Effector memory CD8-positive, alpha-beta T cell (primary cell): ENCODE results near the gene PIK3AP1.

Experiments
- ATAC-seq: fragments of 150-1000 bp; cut with Tn5 transposase; replicated peaks from 2 replicates; pipeline ENCODE4 v1.10.0; 2021; ENCODE audit warnings: mild to moderate bottlenecking, moderate library complexity
- DNase-seq, 3 experiments: peaks; one replicate each; pipeline ENCODE4 v3.0.0; 2021
- H3K27ac Mint-ChIP-seq, 2 donors: one replicate each; pipeline ENCODE4 v1.8.0; 2022; ENCODE audit warnings: mild to moderate bottlenecking in 2 of 2, mixed read lengths in 2 of 2, moderate library complexity in 2 of 2
- H3K27me3 Mint-ChIP-seq, 2 donors: one replicate each; pipeline ENCODE4 v1.8.0; 2022; ENCODE audit warnings: mixed read lengths in 2 of 2
- H3K36me3 Mint-ChIP-seq: one replicate; pipeline ENCODE4 v1.8.0; 2022; ENCODE audit warnings: mild to moderate bottlenecking, moderate library complexity, mixed read lengths; ENCODE audit not compliant: insufficient read depth
- H3K4me1 Mint-ChIP-seq, 2 donors: one replicate each; pipeline ENCODE4 v1.8.0; 2022; ENCODE audit warnings: low read depth in 2 of 2, mixed read lengths in 2 of 2
- H3K4me3 Mint-ChIP-seq, 2 donors: one replicate each; pipeline ENCODE4 v1.8.0; 2022; ENCODE audit warnings: mild to moderate bottlenecking in 2 of 2, mixed read lengths in 2 of 2, moderate library complexity in 2 of 2
- H3K9me3 Mint-ChIP-seq, 2 donors: one replicate each; pipeline ENCODE4 v1.8.0; 2022; ENCODE audit warnings: mixed read lengths in 2 of 2

Gene PIK3AP1

GRCh38 chr10:96612055-96612830 lies 108.1 kb downstream of the PIK3AP1 start:
- Mint-ChIP-seq H3K36me3 (peaks cover 23% of the 10 kb centered on the region), H3K9me3 (no peaks in the 10 kb centered on the region), H3K4me3 (no peak overlapping the region), H3K4me1 (peaks cover 11 to 12% of the 10 kb centered on the region in 2 donors), H3K27ac (peak overlapping the region; percentile 7 to 44), H3K27me3 (no peaks in the 10 kb centered on the region)
- ATAC-seq (no peak), DNase-seq (no peak)

- Mint-ChIP-seq H3K27me3 (no peaks in the 10 kb centered on the region), H3K4me1 (peaks cover 11 to 12% of the 10 kb centered on the region in 2 donors), H3K27ac (peak overlapping the region; percentile 79 to 83), H3K36me3 (peaks cover 19% of the 10 kb centered on the region), H3K9me3 (no peaks in the 10 kb centered on the region), H3K4me3 (peak overlapping the region in 1 of 2 donors; percentile 24)
- DNase-seq = peak in 1 of 3 experiments; percentile 19
- ATAC-seq = peak; percentile 97
Observed at GRCh38 chr10:96610817-96611216, 109.5 kb downstream of the PIK3AP1 start.

GRCh38 chr10:96609510-96609909 lies 110.8 kb downstream of the PIK3AP1 start:
- ATAC-seq (no peak), DNase-seq (no peak)
- Mint-ChIP-seq H3K9me3 (no peaks in the 10 kb centered on the region), H3K4me3 (no peak overlapping the region), H3K4me1 (peaks cover 10 to 11% of the 10 kb centered on the region in 2 donors), H3K27ac (peak overlapping the region; percentile 79 to 83), H3K27me3 (no peaks in the 10 kb centered on the region), H3K36me3 (peaks cover 14% of the 10 kb centered on the region)

- ATAC-seq (no peak), DNase-seq (no peak)
- Mint-ChIP-seq H3K4me3 (no peak overlapping the region), H3K36me3 (peaks cover 13% of the 10 kb centered on the region), H3K27ac (peak overlapping the region in 1 of 2 donors; percentile 83), H3K27me3 (no peaks in the 10 kb centered on the region), H3K4me1 (peaks cover 10 to 11% of the 10 kb centered on the region in 2 donors), H3K9me3 (no peaks in the 10 kb centered on the region)
Observed at GRCh38 chr10:96608805-96609204, 111.5 kb downstream of the PIK3AP1 start.

- H3K27ac Mint-ChIP-seq = no peak overlapping the region
- peaks cover 18% of the 10 kb centered on the region for H3K36me3 Mint-ChIP-seq
- no peak for DNase-seq
- no peaks in the 10 kb centered on the region for H3K27me3 Mint-ChIP-seq
- ATAC-seq = no peak
- H3K4me3 Mint-ChIP-seq = no peak overlapping the region
- no peaks in the 10 kb centered on the region for H3K9me3 Mint-ChIP-seq
- peaks cover 10 to 11% of the 10 kb centered on the region in 2 donors for H3K4me1 Mint-ChIP-seq
Observed at GRCh38 chr10:96608262-96608661, 112.1 kb downstream of the PIK3AP1 start.

GRCh38 chr10:96606946-96607345 lies 113.4 kb downstream of the PIK3AP1 start:
- ATAC-seq (no peak), DNase-seq (no peak)
- H3K27me3 Mint-ChIP-seq = no peaks in the 10 kb centered on the region
- H3K36me3 Mint-ChIP-seq = peaks cover 26% of the 10 kb centered on the region
- H3K4me1 Mint-ChIP-seq = peaks cover 10 to 11% of the 10 kb centered on the region in 2 donors
- H3K4me3 Mint-ChIP-seq = no peak overlapping the region
- peak overlapping the region in 1 of 2 donors; percentile 45 for H3K27ac Mint-ChIP-seq
- no peaks in the 10 kb centered on the region for H3K9me3 Mint-ChIP-seq

- H3K9me3 Mint-ChIP-seq = no peaks in the 10 kb centered on the region
- ATAC-seq (no peak), DNase-seq (no peak)
- no peaks in the 10 kb centered on the region for H3K27me3 Mint-ChIP-seq
- H3K4me1 Mint-ChIP-seq = peaks cover 10 to 11% of the 10 kb centered on the region in 2 donors
- peaks cover 28% of the 10 kb centered on the region for H3K36me3 Mint-ChIP-seq
- no peak overlapping the region for H3K4me3 Mint-ChIP-seq
- H3K27ac Mint-ChIP-seq = peak overlapping the region in 1 of 2 donors; percentile 45
Observed at GRCh38 chr10:96606216-96606615, 114.1 kb downstream of the PIK3AP1 start.

GRCh38 chr10:96600337-96600736 lies 120.0 kb downstream of the PIK3AP1 start:
- Mint-ChIP-seq H3K36me3 (peaks cover 19% of the 10 kb centered on the region), H3K27me3 (no peaks in the 10 kb centered on the region), H3K4me3 (no peak overlapping the region), H3K27ac (no peak overlapping the region), H3K4me1 (peaks cover 0 to 3% of the 10 kb centered on the region in 2 donors), H3K9me3 (no peaks in the 10 kb centered on the region)
- DNase-seq = no peak
- ATAC-seq = no peak

GRCh38 chr10:96598846-96599245 lies 121.5 kb downstream of the PIK3AP1 start:
- peaks cover 0 to 3% of the 10 kb centered on the region in 2 donors for H3K4me1 Mint-ChIP-seq
- ATAC-seq = no peak
- H3K27ac Mint-ChIP-seq = no peak overlapping the region

GRCh38 chr10:96596422-96597407 lies 123.6 kb downstream of the PIK3AP1 start:
- peaks cover 9% of the 10 kb centered on the region for H3K36me3 Mint-ChIP-seq
- no peaks in the 10 kb centered on the region for H3K27me3 Mint-ChIP-seq
- no peak overlapping the region for H3K4me3 Mint-ChIP-seq
- ATAC-seq = no peak
- DNase-seq = no peak
- no peaks in the 10 kb centered on the region for H3K9me3 Mint-ChIP-seq
- peaks cover 0 to 7% of the 10 kb centered on the region in 2 donors for H3K4me1 Mint-ChIP-seq
- no peak overlapping the region for H3K27ac Mint-ChIP-seq

More at GRCh38 chr10:96598846-96599245, 121.5 kb downstream of the PIK3AP1 start:
- Mint-ChIP-seq H3K27me3 (no peaks in the 10 kb centered on the region), H3K9me3 (no peaks in the 10 kb centered on the region), H3K36me3 (peaks cover 18% of the 10 kb centered on the region), H3K4me3 (no peak overlapping the region)
- no peak for DNase-seq

GRCh38 chr10:96595741-96596140 lies 124.6 kb downstream of the PIK3AP1 start:
- no peak overlapping the region for H3K4me3 Mint-ChIP-seq
- no peak for ATAC-seq
- no peaks in the 10 kb centered on the region for H3K27me3 Mint-ChIP-seq
- H3K36me3 Mint-ChIP-seq = peaks cover 10% of the 10 kb centered on the region
- no peaks in the 10 kb centered on the region for H3K9me3 Mint-ChIP-seq
- no peak overlapping the region for H3K27ac Mint-ChIP-seq
- peaks cover 2 to 10% of the 10 kb centered on the region in 2 donors for H3K4me1 Mint-ChIP-seq
- no peak for DNase-seq

GRCh38 chr10:96591946-96592345 lies 128.4 kb downstream of the PIK3AP1 start:
- H3K27ac Mint-ChIP-seq = no peak overlapping the region
- no peak overlapping the region for H3K4me3 Mint-ChIP-seq
- H3K36me3 Mint-ChIP-seq = peaks cover 10% of the 10 kb centered on the region
- H3K4me1 Mint-ChIP-seq = peaks cover 2 to 7% of the 10 kb centered on the region in 2 donors
- ATAC-seq = no peak
- no peak for DNase-seq
- no peaks in the 10 kb centered on the region for H3K27me3 Mint-ChIP-seq
- no peaks in the 10 kb centered on the region for H3K9me3 Mint-ChIP-seq

- H3K4me1 Mint-ChIP-seq = peaks cover 12 to 23% of the 10 kb centered on the region in 2 donors
- no peak overlapping the region for H3K4me3 Mint-ChIP-seq
- peaks cover 16% of the 10 kb centered on the region for H3K36me3 Mint-ChIP-seq
- H3K27ac Mint-ChIP-seq = no peak overlapping the region
- no peak for DNase-seq
- no peaks in the 10 kb centered on the region for H3K27me3 Mint-ChIP-seq
- no peak for ATAC-seq
- no peaks in the 10 kb centered on the region for H3K9me3 Mint-ChIP-seq
Observed at GRCh38 chr10:96588616-96589419, 131.5 kb downstream of the PIK3AP1 start.
